ENCODE data around the gene PHF23. TPM values are rescaled to one million over a fixed set of nuclear protein-coding genes. Genes with fewer than 3 reads are reported as not detected.
"Not testable (repeated sequence)": the region's sequence is repeated elsewhere in the genome, so short reads cannot be mapped to it uniquely, and the experiment has no call there.

Gene PHF23
- total RNA-seq, 1 experiment from 2014 or later, result 32.7 TPM

DNA sequence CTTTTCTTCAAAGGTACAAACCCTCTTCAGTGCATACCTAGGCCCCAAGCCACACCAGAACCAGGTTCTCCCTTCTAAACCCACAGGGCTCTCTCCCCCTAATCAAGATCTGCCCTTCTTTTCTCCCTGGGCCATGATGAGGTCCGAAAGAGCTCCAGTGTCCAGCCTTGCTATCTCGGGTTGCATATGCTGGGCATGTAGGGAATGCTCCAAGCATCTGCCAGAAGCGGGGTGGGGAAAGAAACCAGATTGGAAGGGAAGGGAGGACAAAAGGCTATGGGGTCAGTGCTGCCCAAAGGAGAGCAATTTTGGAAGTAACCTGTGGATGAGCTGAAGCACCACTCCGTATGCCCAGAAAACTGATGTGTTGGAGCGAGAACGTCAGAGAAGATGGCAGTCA lies 10.0 kb upstream of the PHF23 start:
- 0 out of 2 replicates have a peak, but pooled peaks cover 5% of the 10 kb centered on the region for H4K20me1 ChIP-seq (ENCODE audit: low read length)
- no peak overlapping the region for H3K9ac ChIP-seq (ENCODE audit: low read length)
- CTCF ChIA-PET, result no interaction called here
- H3K27ac ChIP-seq (ENCODE audit: low read length), result no peak overlapping the region
- H3K79me2 ChIP-seq (ENCODE audit: low read length), result peaks cover 66% of the 10 kb centered on the region
- TF ChIP-seq, protein P1, sequence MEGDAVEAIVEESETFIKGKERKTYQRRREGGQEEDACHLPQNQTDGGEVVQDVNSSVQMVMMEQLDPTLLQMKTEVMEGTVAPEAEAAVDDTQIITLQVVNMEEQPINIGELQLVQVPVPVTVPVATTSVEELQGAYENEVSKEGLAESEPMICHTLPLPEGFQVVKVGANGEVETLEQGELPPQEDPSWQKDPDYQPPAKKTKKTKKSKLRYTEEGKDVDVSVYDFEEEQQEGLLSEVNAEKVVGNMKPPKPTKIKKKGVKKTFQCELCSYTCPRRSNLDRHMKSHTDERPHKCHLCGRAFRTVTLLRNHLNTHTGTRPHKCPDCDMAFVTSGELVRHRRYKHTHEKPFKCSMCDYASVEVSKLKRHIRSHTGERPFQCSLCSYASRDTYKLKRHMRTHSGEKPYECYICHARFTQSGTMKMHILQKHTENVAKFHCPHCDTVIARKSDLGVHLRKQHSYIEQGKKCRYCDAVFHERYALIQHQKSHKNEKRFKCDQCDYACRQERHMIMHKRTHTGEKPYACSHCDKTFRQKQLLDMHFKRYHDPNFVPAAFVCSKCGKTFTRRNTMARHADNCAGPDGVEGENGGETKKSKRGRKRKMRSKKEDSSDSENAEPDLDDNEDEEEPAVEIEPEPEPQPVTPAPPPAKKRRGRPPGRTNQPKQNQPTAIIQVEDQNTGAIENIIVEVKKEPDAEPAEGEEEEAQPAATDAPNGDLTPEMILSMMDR (conservative IDR thresholded peaks at IDR 0.05; ENCODE audit: low read depth, low read length), result no peak
- no peak for TF ChIP-seq EZH2 (IDR thresholded peaks at IDR 0.05; ENCODE audit: low read length, unreplicated experiment)
- TF ChIP-seq EZH2phosphoT487 (IDR thresholded peaks at IDR 0.05; ENCODE audit: borderline replicate concordance, low read length), result no peak
- POLR2A ChIA-PET (ENCODE audit: unreplicated experiment), result interaction anchor here (0.6 kb wide), 1 partner anchor 25 kb away, joined by 3 read pairs; no protein-coding TSS in a partner anchor
- no peak for ATAC-seq
- no peaks in the 10 kb centered on the region for H3K27me3 ChIP-seq (ENCODE audit: low read length)
- no peaks in the 10 kb centered on the region for H3K9me3 ChIP-seq (ENCODE audit: low read length)
- peaks cover 5% of the 10 kb centered on the region; the same call in 1 of the 2 replicates for H3K36me3 ChIP-seq (ENCODE audit: low read depth, low read length)
- no peak overlapping the region for H2AFZ ChIP-seq (ENCODE audit: low read length)
- no peaks in the 10 kb centered on the region for H3K9me2 ChIP-seq (replicated peaks; ENCODE audit: low read length)
- intact Hi-C loops (cut with micrococcal nuclease), result no loop called here
- no peak for DNase-seq
- H3K4me3 ChIP-seq (ENCODE audit: low read length), result peak overlapping the region; percentile 92; the same call in 1 of the 2 replicates
- no peaks in the 10 kb centered on the region for H3F3A ChIP-seq (ENCODE audit: low read length, unreplicated experiment)
- peaks cover 16% of the 10 kb centered on the region for H3K4me1 ChIP-seq (ENCODE audit: insufficient read depth, low read length)
- no TSS peak for BruUV-seq (replicated peaks)
- peak overlapping the region; percentile 93 for H3K4me2 ChIP-seq (ENCODE audit: low read length)

- no peaks in the 10 kb centered on the region for H3K27me3 ChIP-seq (ENCODE audit: low read length)
- no TSS peak for BruUV-seq (replicated peaks)
- ChIA-PET POLR2A (ENCODE audit: unreplicated experiment) (no interaction called here), CTCF (no interaction called here)
- H3K4me1 ChIP-seq (ENCODE audit: insufficient read depth, low read length), result peaks cover 12% of the 10 kb centered on the region; the same call in 1 of the 2 replicates
- no peaks in the 10 kb centered on the region for H3K9me2 ChIP-seq (replicated peaks; ENCODE audit: low read length)
- H4K20me1 ChIP-seq (ENCODE audit: low read length), result 0 out of 2 replicates have a peak, but pooled peaks cover 5% of the 10 kb centered on the region
- 0 out of 2 replicates have a peak overlapping the region, but pooled peaks have one; percentile 92 for H3K4me3 ChIP-seq (ENCODE audit: low read length)
- H3K36me3 ChIP-seq (ENCODE audit: low read depth, low read length), result peaks cover 5% of the 10 kb centered on the region; the same call in 1 of the 2 replicates
- H3K79me2 ChIP-seq (ENCODE audit: low read length), result peaks cover 62% of the 10 kb centered on the region
- no peaks in the 10 kb centered on the region for H3F3A ChIP-seq (ENCODE audit: low read length, unreplicated experiment)
- no peak for DNase-seq
- no peaks in the 10 kb centered on the region for H3K9me3 ChIP-seq (ENCODE audit: low read length)
- no peak overlapping the region for H3K27ac ChIP-seq (ENCODE audit: low read length)
- ATAC-seq, result no peak
- TF ChIP-seq EZH2phosphoT487 (IDR thresholded peaks at IDR 0.05; ENCODE audit: borderline replicate concordance, low read length) (no peak), EZH2 (IDR thresholded peaks at IDR 0.05; ENCODE audit: low read length, unreplicated experiment) (no peak)
- TF ChIP-seq, protein P1 (conservative IDR thresholded peaks at IDR 0.05; ENCODE audit: low read depth, low read length), result no peak
- intact Hi-C loops (cut with micrococcal nuclease), result no loop called here
- H3K9ac ChIP-seq (ENCODE audit: low read length), result no peak overlapping the region
- H3K4me2 ChIP-seq (ENCODE audit: low read length), result peak overlapping the region; percentile 93; the same call in 1 of the 2 replicates
- H2AFZ ChIP-seq (ENCODE audit: low read length), result no peak overlapping the region
Measured at GRCh38 chr17:7248796-7249195, 9.5 kb upstream of the PHF23 start.

GRCh38 chr17:7246779-7247178 lies 7.5 kb upstream of the PHF23 start:
- no peaks in the 10 kb centered on the region for H3K9me3 ChIP-seq (ENCODE audit: low read length)
- H3K4me2 ChIP-seq (ENCODE audit: low read length), result no peak overlapping the region
- no peak overlapping the region for H2AFZ ChIP-seq (ENCODE audit: low read length)
- H3K9me2 ChIP-seq (replicated peaks; ENCODE audit: low read length), result no peaks in the 10 kb centered on the region
- ATAC-seq (no peak), DNase-seq (no peak)
- intact Hi-C loops (cut with micrococcal nuclease), result no loop called here
- no TSS peak for BruUV-seq (replicated peaks)
- H3F3A ChIP-seq (ENCODE audit: low read length, unreplicated experiment), result no peaks in the 10 kb centered on the region
- H3K79me2 ChIP-seq (ENCODE audit: low read length), result peaks cover 54% of the 10 kb centered on the region
- no peak overlapping the region for H3K27ac ChIP-seq (ENCODE audit: low read length)
- CTCF ChIA-PET, result no interaction called here
- H4K20me1 ChIP-seq (ENCODE audit: low read length), result 0 out of 2 replicates have a peak, but pooled peaks cover 5% of the 10 kb centered on the region
- TF ChIP-seq EZH2 (IDR thresholded peaks at IDR 0.05; ENCODE audit: low read length, unreplicated experiment) (no peak), EZH2phosphoT487 (IDR thresholded peaks at IDR 0.05; ENCODE audit: borderline replicate concordance, low read length) (no peak)
- TF ChIP-seq, protein P1 (conservative IDR thresholded peaks at IDR 0.05; ENCODE audit: low read depth, low read length), result no peak
- H3K27me3 ChIP-seq (ENCODE audit: low read length), result no peaks in the 10 kb centered on the region
- H3K36me3 ChIP-seq (ENCODE audit: low read depth, low read length), result peaks cover 5% of the 10 kb centered on the region; the same call in 1 of the 2 replicates
- POLR2A ChIA-PET (ENCODE audit: unreplicated experiment), result no interaction called here
- peaks cover 8% of the 10 kb centered on the region; the same call in 1 of the 2 replicates for H3K4me1 ChIP-seq (ENCODE audit: insufficient read depth, low read length)
- no peak overlapping the region for H3K9ac ChIP-seq (ENCODE audit: low read length)
- no peak overlapping the region for H3K4me3 ChIP-seq (ENCODE audit: low read length)

GRCh38 chr17:7243838-7244237 lies 4.6 kb upstream of the PHF23 start:
- H3K27ac ChIP-seq (ENCODE audit: low read length); BruUV-seq (replicated peaks); DNase-seq; H2AFZ ChIP-seq (ENCODE audit: low read length); H3K9ac ChIP-seq (ENCODE audit: low read length); H3K4me3 ChIP-seq (ENCODE audit: low read length); H3K27me3 ChIP-seq (ENCODE audit: low read length); H4K20me1 ChIP-seq (ENCODE audit: low read length); H3K9me3 ChIP-seq (ENCODE audit: low read length); H3K36me3 ChIP-seq (ENCODE audit: low read depth, low read length); H3K9me2 ChIP-seq (replicated peaks; ENCODE audit: low read length); POLR2A ChIA-PET (ENCODE audit: unreplicated experiment); CTCF ChIA-PET; ATAC-seq; H3F3A ChIP-seq (ENCODE audit: low read length, unreplicated experiment); H3K4me2 ChIP-seq (ENCODE audit: low read length): not testable (repeated sequence)
- intact Hi-C loops (cut with micrococcal nuclease), result loop anchor here (5.0 kb wide), 1 partner anchor 63 kb away; the partner anchor contains the start of gene EIF5A
- H3K4me1 ChIP-seq (ENCODE audit: insufficient read depth, low read length), result peaks cover 17% of the 10 kb centered on the region
- peaks cover 54% of the 10 kb centered on the region for H3K79me2 ChIP-seq (ENCODE audit: low read length)
